Measurements from ENCODE around the gene KRT2. TPM values are rescaled to one million over a fixed set of nuclear protein-coding genes. Genes with fewer than 3 reads are reported as not detected.

KRT2 gene
- total and polyA plus RNA-seq, 2 of the 8 experiments (the other 6 are each of a cell fraction or from before 2014, with no cell fraction given): not detected

DNA sequence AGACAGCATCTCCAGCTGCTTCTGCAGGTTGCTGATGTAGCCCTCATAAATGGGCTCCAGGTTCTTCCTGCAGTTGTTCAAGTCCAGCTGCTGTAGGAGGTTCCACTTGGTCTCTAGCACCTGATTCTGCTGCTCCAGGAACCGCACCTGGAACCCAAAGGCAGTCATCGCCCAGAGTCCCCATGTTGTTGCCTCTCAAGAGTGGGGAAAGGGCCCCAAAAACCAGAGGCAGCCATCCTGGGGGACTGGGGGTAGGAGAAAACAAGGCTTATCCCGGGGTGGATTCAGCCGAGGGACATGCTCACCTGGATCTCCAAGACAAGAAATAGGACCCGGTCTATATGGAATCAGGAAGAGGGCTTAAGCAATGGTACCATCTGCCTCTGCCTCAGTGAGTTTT is 53.0 kb downstream of the KRT2 start:
- H2BK120ac ChIP-seq (replicated peaks; ENCODE audit: low read depth, low read length): no peak overlapping the region
- peaks cover 0 to 6% (median under 1%) of the 10 kb centered on the region in 4 experiments; a peak in 5 of 7 replicates for H3K27me3 ChIP-seq (replicated peaks in 1 of 4; ENCODE audit: control insufficient read depth in 3 of 4, extremely low read depth in 1 of 4, insufficient read depth in 3 of 4, low read length in 3 of 4)
- no peaks in the 10 kb centered on the region for H3K79me1 ChIP-seq (ENCODE audit: low read depth, low read length)
- FAIRE-seq (no peak), DNase-seq (ENCODE audit: low read depth in 1 of 2, low spot score in 2 of 2) (no peak)
- H3K4me2 ChIP-seq (ENCODE audit: insufficient read depth in 1 of 2, low read depth in 2 of 2, low read length in 2 of 2): no peak overlapping the region
- no peak overlapping the region for H2BK12ac ChIP-seq (ENCODE audit: low read depth, low read length)
- no peak overlapping the region for H4K91ac ChIP-seq (replicated peaks; ENCODE audit: insufficient read length, low read length)
- H3K14ac ChIP-seq (ENCODE audit: insufficient read length): no peak overlapping the region
- H3K4me3 ChIP-seq (ENCODE audit: extremely low read depth in 1 of 4, insufficient read depth in 2 of 4, low read depth in 3 of 4, low read length in 4 of 4): no peak overlapping the region
- no peak overlapping the region for H3K9ac ChIP-seq (replicated peaks in 1 of 4; ENCODE audit: extremely low read depth in 1 of 4, low read depth in 3 of 4, low read length in 3 of 4)
- no peak overlapping the region for H2BK15ac ChIP-seq (ENCODE audit: low read length)
- H4K8ac ChIP-seq (ENCODE audit: extremely low read depth, insufficient read depth, low read length): no peak overlapping the region
- ChIA-PET POLR2A (ENCODE audit: partially characterized antibody) (no interaction called here), CTCF (ENCODE audit: partially characterized antibody) (interaction anchor here (1.0 to 23.2 kb wide), 4 partner anchors 11 to 276 kb away, joined by 3 to 502 read pairs (median 14); no protein-coding TSS in a partner anchor)
- H2BK20ac ChIP-seq (ENCODE audit: low read length): no peak overlapping the region
- H2BK5ac ChIP-seq (ENCODE audit: low read depth, low read length): no peak overlapping the region
- H4K20me1 ChIP-seq (replicated peaks in 1 of 2; ENCODE audit: control insufficient read depth in 1 of 2, insufficient read depth in 2 of 2, low read length in 2 of 2): no peaks in the 10 kb centered on the region
- H2AFZ ChIP-seq (ENCODE audit: low read length): no peak overlapping the region
- no peak overlapping the region for H3K18ac ChIP-seq (ENCODE audit: extremely low read depth, low read length)
- H3K23ac ChIP-seq (ENCODE audit: insufficient read length): no peak overlapping the region
- H3K4me1 ChIP-seq (replicated peaks in 1 of 4; ENCODE audit: control insufficient read depth in 3 of 4, insufficient read depth in 4 of 4, low read length in 3 of 4): no peaks in the 10 kb centered on the region
- H3K36me3 ChIP-seq (ENCODE audit: control insufficient read depth in 2 of 4, insufficient read depth in 4 of 4, low read length in 3 of 4): no peaks in the 10 kb centered on the region
- 95% methylated on average over 5 of the region's 5 CpGs; no CpG with 5 or more reads in 1 of the 2 experiments for WGBS, 2 experiments (ENCODE audit: extremely low coverage in 1 of 2, insufficient coverage in 1 of 2, insufficient read length in 1 of 2, insufficient replicate concordance in 2 of 2, low coverage in 1 of 2, low lambda C conversion rate in 2 of 2, missing lambda C conversion rate in 1 of 2)
- H3K79me2 ChIP-seq (ENCODE audit: control insufficient read depth in 1 of 2, insufficient read depth in 2 of 2, low read length in 2 of 2): no peaks in the 10 kb centered on the region
- H2AK5ac ChIP-seq (ENCODE audit: low read depth, low read length): no peak overlapping the region
- H3K27ac ChIP-seq (ENCODE audit: low read depth, low read length): no peak overlapping the region
- H3K9me3 ChIP-seq (ENCODE audit: insufficient read depth in 2 of 2, low read depth in 1 of 2, low read length in 1 of 2): no peaks in the 10 kb centered on the region; a peak in 2 of 4 replicates
- H4K5ac ChIP-seq (ENCODE audit: insufficient read length, low read depth, low read length): no peak overlapping the region
- no peaks in the 10 kb centered on the region; the same call in 1 of the 2 replicates for H3K23me2 ChIP-seq (ENCODE audit: low read depth, low read length)
- H3K56ac ChIP-seq (replicated peaks; ENCODE audit: insufficient read length, low read depth, low read length): no peak overlapping the region
- no peak overlapping the region for H3K4ac ChIP-seq (replicated peaks; ENCODE audit: insufficient read length, low read depth, low read length)
- no peak for TF ChIP-seq EZH2 (IDR thresholded peaks at IDR 0.05; ENCODE audit: low read depth, low read length, severe bottlenecking)
- TF ChIP-seq KDM5A (IDR thresholded peaks at IDR 0.05; ENCODE audit: low read length): no peak
- TF ChIP-seq, protein P1, sequence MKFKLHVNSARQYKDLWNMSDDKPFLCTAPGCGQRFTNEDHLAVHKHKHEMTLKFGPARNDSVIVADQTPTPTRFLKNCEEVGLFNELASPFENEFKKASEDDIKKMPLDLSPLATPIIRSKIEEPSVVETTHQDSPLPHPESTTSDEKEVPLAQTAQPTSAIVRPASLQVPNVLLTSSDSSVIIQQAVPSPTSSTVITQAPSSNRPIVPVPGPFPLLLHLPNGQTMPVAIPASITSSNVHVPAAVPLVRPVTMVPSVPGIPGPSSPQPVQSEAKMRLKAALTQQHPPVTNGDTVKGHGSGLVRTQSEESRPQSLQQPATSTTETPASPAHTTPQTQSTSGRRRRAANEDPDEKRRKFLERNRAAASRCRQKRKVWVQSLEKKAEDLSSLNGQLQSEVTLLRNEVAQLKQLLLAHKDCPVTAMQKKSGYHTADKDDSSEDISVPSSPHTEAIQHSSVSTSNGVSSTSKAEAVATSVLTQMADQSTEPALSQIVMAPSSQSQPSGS (IDR thresholded peaks at IDR 0.05; ENCODE audit: low read length): no peak
- no peak for TF ChIP-seq SIX5 (IDR thresholded peaks at IDR 0.05; ENCODE audit: low read depth, low read length)
- TF ChIP-seq SP2 (IDR thresholded peaks at IDR 0.05; ENCODE audit: low read length): no peak
- TF ChIP-seq CHD2 (IDR thresholded peaks at IDR 0.05; ENCODE audit: low read length): no peak
- no peak for TF ChIP-seq TAF7 (optimal IDR thresholded peaks at IDR 0.05; ENCODE audit: borderline replicate concordance, low read depth, low read length)
- no peak for TF ChIP-seq BACH1 (IDR thresholded peaks at IDR 0.05; ENCODE audit: low read length)
- TF ChIP-seq EP300 (IDR thresholded peaks at IDR 0.05; ENCODE audit: borderline replicate concordance in 1 of 2, low read depth in 2 of 2, low read length in 2 of 2): no peak
